RWPE1 (cell line): ENCODE data around the gene ELF1.

Experiments
- CTCF ChIA-PET: fragments of 350-600 bp; sonication (Branson Sonifier 250); formaldehyde crosslinking; extraction: SDS; loops from one replicate; lab custom pipeline; 2021; lab: Yijun Ruan, JAX
- POLR2A ChIA-PET: fragments of 400-600 bp; formaldehyde crosslinking; extraction: SDS; loops from one replicate; lab custom pipeline; 2020; ENCODE audit warnings: antibody characterized with exemption; ENCODE audit not compliant: low non-redundant PET; lab: Yijun Ruan, JAX
- DNase-seq: peaks from one replicate; pipeline ENCODE4 v3.0.0; 2012; ENCODE audit warnings: low spot score
- H3K27ac ChIP-seq: fragments of 450-650 bp; 2 replicates; pipeline ENCODE4 v1.5.1; 2017
- TF ChIP-seq, protein P1 (sequence below): fragments of 450-650 bp; conservative IDR thresholded peaks from 2 replicates; pipeline ENCODE4 v1.5.1; 2017; ENCODE audit warnings: low read depth, mild to moderate bottlenecking

ELF1 gene

DNA sequence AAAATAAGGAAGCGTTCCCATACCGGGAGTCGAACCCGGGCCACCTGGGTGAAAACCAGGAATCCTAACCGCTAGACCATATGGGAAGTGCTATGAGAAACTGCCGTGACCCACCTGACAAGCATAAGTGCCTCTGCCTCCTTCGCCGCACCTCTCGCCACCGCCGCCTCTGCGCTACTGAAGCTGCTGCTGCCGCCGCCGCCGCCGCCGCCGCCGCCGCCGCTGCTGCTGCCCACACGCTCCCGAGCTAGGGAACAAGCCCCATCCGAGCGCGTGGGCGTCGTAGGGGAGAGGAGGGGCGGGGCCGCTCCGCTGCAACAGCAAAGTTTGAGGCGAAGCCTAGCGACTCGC lies 41.6 kb upstream of the ELF1 start:
- ChIA-PET POLR2A (interaction anchor here (1.0 to 1.2 kb wide), 2 partner anchors 67 to 271 kb away, joined by 3 to 7 read pairs; partner anchors contain the start of gene SLC25A15), CTCF (interaction anchor here (0.5 to 0.8 kb wide), 6 partner anchors 31 to 124 kb away, joined by 3 to 8 read pairs (median 4); no protein-coding TSS in a partner anchor)

GRCh38 chr13:41060082-41060723 lies 41.1 kb upstream of the ELF1 start:
- ChIA-PET POLR2A (interaction anchor here (1.2 kb wide), 1 partner anchor 67 kb away, joined by 7 read pairs; no protein-coding TSS in a partner anchor), CTCF (interaction anchor here (0.5 to 0.8 kb wide), 5 partner anchors 17 to 108 kb away, joined by 3 to 8 read pairs (median 5); no protein-coding TSS in a partner anchor)
- TF ChIP-seq, protein P1, sequence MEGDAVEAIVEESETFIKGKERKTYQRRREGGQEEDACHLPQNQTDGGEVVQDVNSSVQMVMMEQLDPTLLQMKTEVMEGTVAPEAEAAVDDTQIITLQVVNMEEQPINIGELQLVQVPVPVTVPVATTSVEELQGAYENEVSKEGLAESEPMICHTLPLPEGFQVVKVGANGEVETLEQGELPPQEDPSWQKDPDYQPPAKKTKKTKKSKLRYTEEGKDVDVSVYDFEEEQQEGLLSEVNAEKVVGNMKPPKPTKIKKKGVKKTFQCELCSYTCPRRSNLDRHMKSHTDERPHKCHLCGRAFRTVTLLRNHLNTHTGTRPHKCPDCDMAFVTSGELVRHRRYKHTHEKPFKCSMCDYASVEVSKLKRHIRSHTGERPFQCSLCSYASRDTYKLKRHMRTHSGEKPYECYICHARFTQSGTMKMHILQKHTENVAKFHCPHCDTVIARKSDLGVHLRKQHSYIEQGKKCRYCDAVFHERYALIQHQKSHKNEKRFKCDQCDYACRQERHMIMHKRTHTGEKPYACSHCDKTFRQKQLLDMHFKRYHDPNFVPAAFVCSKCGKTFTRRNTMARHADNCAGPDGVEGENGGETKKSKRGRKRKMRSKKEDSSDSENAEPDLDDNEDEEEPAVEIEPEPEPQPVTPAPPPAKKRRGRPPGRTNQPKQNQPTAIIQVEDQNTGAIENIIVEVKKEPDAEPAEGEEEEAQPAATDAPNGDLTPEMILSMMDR: peak; percentile 56
- peak overlapping the region; percentile 98 for H3K27ac ChIP-seq
- peak; percentile 82 for DNase-seq

More for the DNA sequence above, 41.6 kb upstream of the ELF1 start:
- peak; percentile 60 for DNase-seq
- TF ChIP-seq, protein P1: no peak
- peak overlapping the region; percentile 98 for H3K27ac ChIP-seq

DNA sequence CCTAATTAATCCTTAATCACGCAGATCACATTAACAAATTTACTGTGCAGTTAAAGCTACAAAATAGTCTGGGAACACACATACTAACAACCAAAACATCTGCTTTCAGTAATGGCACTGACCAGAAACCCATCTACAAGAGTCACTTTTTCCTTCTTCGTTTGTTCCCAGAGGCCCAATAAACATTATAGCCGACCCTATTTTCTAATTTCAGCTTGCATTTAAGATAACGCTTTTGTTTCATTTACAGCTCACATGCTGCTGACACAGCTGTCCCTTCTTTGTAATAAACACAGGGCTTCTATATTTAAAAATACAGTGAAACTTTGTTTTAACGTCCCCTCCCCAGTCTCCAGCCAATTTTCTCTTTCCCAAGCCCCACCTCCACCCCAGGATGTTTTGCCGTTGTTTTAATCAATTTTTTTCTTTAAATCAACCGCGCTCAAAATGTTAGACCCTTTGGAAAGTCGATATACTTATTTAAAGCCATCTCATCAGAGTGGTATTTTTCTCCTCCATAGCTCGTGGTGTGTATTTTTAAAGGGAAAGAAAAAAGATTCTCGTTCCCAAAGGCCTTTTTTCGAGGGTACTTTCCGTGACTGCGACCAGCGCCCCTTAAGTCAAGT lies 40.5 kb upstream of the ELF1 start:
- TF ChIP-seq, protein P1: no peak
- DNase-seq: no peak
- H3K27ac ChIP-seq: peak overlapping the region; percentile 98
- CTCF ChIA-PET: interaction anchor here (0.6 to 0.8 kb wide), 3 partner anchors 17 to 108 kb away, joined by 4 to 7 read pairs (median 5); no protein-coding TSS in a partner anchor
- POLR2A ChIA-PET: no interaction called here

GRCh38 chr13:41058295-41059070 lies 39.4 kb upstream of the ELF1 start:
- H3K27ac ChIP-seq: peak overlapping the region; percentile 50; the same call in 1 of the 2 replicates
- DNase-seq: no peak
- TF ChIP-seq, protein P1: no peak
- POLR2A ChIA-PET: no interaction called here
- CTCF ChIA-PET: no interaction called here

DNA sequence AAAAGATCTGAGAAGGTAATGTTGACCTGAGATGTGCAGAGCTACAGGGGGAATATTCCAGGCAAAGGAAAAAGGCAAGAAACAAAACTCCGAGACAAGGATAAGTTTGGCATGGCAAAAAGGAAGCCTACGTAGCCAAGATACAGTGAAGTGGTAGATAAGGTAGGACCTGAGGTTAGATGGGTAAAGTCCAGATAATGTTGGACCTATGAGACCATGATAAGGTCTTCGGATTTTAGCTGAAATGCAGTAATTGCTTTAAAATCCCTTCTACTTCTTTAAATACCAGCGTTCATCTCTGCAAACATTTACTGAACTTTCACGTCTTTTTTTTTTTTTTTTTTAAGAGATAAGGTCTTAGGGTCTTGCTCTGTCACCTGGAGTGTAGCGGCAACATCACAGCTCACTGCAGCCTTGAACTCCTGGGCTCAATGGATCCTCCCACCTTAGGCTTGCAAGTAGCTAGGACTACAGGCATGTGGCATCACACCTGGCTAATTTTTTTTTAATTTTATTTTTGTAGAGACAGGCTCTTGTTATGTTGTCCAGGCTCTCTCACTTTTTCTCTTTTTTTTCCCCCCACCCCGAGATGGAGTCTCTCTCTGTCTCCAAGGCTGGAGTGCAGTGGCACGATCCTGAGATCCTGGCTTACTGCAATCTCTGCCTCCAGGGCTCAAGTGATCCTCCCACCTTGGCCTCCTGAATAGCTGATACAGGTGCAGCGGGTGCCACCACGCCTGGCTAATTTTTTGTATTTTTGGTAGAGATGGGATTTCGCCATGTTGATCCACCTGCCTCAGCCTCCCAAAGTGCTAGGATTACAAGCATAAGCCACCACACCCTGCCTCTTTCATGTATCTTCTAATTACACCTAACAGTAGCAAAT lies 38.0 kb upstream of the ELF1 start:
- ChIA-PET CTCF (no interaction called here), POLR2A (no interaction called here)
- DNase-seq: no peak
- H3K27ac ChIP-seq: no peak overlapping the region
- TF ChIP-seq, protein P1: no peak
